HG03064 (cell line): ENCODE measurements around the gene TNFRSF4.
A peak's percentile ranks its signal among the peaks of the same experiment; 100 is the strongest.

ENCODE experiments used
- ATAC-seq: cut with Tn5 transposase; IDR thresholded peaks from one replicate; pipeline ENCODE4 v1.9.1; 2021; ENCODE audit warnings: low read depth; ENCODE audit not compliant: unreplicated experiment

Gene TNFRSF4

DNA sequence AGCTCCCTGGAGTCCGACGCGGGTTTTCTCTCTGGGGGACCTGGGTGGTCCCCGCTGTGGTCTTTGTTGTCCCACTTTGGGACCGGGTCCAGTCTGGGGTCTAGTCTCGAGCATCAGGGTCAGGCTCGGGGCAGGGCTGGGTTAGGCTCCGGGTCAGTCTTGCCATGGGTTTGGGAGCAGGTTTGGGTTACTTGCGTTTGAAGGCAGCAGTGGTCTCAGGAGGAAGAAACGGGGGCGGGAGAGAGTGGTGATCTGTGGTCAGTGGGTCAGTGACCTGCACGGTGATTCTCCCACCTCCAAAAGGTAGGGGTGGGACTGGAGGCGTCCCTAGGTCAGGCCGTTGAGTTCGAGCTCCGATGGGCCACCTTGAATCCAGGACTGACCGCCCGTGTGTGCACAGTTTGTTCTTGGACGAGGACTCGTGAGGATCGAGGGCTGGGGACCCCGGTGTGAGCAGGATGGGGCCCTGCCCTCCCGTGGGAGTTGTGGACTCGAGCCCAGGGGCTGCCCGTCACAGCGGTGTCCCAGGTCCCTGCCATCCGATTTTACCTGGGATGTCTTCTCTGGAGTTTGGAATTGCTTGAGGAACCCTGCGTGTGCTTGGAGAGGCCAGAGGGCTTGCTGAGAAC, 20.3 kb upstream of the TNFRSF4 start:
- no peak for ATAC-seq

DNA sequence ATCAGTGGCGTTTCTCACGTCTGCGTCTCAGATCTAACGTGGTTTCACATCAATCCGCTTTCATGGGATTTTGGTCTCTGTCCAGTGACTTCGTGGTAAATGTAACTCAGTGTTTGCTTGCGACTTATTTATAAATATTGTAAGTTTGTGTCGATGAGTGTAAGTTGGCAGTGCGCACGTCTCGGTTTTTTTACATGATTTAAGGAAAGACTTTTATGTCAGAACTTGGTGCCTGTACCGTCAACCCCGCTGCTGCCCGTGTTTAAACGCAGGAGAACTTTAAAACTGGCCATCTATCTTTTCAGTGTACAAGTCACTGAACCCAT, 19.6 kb upstream of the TNFRSF4 start:
- no peak for ATAC-seq

DNA sequence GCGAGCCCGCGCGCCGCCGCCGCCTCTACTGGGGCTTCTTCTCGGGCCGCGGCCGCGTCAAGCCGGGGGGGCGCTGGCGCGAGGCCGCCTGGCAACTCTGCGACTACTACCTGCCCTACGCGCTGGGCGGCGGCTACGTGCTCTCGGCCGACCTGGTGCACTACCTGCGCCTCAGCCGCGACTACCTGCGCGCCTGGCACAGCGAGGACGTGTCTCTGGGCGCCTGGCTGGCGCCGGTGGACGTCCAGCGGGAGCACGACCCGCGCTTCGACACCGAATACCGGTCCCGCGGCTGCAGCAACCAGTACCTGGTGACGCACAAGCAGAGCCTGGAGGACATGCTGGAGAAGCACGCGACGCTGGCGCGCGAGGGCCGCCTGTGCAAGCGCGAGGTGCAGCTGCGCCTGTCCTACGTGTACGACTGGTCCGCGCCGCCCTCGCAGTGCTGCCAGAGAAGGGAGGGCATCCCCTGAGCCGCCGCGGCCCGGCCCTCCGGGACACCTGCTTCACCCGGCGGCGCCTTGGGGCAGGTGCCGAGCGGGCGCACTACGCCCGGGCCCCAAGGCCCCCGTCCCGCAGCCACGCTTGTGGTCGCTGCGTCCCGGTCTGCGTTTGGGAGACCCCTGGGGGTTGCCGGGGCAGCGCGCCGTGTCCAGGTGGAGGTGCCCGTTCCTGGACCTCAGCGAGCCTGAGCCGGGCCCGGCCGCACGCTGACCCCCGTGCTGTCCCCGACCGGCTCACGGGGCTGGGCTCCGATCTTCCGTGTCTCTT, 19.0 kb upstream of the TNFRSF4 start:
- no peak for ATAC-seq

DNA sequence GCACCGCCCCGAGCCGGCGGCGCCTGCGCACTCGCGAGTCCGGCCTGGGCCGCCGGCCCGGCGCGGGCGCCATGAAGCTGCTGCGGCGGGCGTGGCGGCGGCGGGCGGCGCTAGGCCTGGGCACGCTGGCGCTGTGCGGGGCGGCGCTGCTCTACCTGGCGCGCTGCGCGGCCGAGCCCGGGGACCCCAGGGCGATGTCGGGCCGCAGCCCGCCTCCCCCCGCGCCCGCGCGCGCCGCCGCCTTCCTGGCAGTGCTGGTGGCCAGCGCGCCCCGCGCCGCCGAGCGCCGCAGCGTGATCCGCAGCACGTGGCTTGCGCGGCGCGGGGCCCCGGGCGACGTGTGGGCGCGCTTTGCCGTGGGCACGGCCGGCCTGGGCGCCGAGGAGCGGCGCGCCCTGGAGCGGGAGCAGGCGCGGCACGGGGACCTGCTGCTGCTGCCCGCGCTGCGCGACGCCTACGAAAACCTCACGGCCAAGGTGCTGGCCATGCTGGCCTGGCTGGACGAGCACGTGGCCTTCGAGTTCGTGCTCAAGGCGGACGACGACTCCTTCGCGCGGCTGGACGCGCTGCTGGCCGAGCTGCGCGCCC, 18.3 kb upstream of the TNFRSF4 start, which contains the start of gene B3GALT6:
TSS of gene B3GALT6 (plus strand) at position 30 of the 588 bp plus-strand sequence. CDS start at position 72, 42 bp downstream.
- ATAC-seq, result no peak

DNA sequence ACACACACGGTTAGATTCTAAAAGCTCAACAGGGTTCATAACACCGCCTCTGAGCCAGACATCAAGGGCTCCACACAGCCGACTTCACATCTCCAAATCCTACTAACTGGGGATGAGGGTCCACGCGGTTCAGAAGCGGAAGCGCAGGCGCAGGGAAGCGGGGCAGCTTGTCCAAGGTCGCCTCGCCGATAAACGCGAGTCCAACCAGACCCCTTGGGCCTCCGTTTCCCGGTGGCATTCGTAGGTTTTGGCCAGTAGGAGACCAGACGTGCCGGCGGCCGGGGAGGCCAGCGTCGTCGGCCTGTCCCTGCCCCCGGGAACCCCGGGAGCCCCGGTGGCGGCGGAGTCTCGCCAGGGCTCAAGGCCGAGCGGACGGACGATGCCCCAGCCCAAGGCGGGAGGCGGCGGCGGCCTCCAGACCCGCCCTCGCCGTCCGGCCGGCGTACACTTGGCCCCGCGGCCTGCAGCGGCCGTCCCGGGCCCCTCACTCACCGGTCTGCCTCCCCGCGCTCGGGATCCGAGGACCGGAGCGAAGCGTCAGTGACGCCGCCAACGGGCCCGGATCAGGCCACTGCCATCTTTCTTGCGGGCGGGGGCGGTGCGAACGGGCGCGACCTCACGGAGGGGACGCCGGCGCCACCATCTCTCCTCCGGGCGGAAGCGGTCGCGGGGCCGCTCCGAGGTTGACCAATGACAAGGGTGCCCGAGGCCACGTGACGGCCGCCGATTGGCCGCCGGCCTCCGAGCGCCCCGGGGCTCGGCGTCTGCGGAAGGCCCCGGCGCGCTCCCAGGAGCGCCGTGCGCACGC, 17.7 kb upstream of the TNFRSF4 start, which contains the start of gene SDF4:
TSS of gene SDF4 (minus strand) at position 602 of the 808 bp plus-strand sequence. CDS start 3,229 bp downstream, outside the sequence.
- peak; percentile 78 for ATAC-seq

DNA sequence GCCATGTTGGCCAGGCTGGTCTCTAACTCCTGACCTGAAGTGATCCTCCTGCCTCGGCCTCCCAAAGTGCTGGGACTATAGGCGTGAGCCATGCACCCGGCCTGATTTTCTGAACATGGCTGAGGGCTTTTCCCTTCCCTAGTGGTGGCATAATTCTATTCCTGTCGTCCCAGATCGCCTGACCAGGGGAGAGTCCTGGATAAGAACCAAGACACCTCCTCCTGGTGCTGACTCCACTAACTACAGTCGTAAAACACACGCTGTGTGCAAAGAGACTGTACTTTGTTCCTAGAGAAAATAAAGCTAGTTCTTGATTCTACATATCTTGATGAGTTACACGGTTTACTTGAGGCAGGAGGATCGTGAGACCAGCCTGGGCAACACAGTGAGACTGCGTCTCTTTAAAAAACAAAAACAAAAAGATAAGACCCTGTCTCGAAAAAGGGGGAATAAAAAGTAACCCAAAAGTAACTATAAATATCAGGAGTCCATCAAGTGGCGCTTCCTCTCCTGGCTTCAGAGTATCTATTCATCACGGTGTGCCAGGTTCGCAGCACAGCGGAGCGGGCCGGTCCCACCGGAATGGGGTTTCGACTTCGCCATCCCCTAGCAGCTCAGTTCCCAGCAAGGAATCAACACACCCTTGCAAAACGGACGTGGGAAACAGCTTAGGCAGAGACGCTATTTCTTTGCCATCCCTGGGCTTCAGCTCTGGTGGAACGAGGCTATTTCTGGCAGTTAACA, 16.9 kb upstream of the TNFRSF4 start:
- no peak for ATAC-seq

DNA sequence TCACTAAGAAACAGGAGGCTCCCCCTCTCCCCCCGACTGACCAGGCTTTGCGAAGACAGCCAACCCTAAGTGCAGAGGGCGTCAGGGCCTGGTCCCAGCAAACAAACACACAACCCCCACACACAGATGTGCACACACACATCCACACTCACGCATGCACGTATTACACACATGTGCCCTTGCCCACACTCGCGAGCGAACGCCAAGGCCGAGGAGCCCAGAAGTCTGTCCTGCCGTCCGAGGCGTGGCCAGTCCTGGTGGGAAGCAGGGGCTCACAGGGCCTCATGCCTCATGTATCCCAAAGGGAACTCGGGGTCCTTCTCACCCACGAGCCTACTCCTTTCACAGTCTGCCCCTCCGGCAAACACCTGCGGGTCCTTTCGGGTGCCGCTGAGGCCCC, 15.8 kb upstream of the TNFRSF4 start:
- no peak for ATAC-seq

DNA sequence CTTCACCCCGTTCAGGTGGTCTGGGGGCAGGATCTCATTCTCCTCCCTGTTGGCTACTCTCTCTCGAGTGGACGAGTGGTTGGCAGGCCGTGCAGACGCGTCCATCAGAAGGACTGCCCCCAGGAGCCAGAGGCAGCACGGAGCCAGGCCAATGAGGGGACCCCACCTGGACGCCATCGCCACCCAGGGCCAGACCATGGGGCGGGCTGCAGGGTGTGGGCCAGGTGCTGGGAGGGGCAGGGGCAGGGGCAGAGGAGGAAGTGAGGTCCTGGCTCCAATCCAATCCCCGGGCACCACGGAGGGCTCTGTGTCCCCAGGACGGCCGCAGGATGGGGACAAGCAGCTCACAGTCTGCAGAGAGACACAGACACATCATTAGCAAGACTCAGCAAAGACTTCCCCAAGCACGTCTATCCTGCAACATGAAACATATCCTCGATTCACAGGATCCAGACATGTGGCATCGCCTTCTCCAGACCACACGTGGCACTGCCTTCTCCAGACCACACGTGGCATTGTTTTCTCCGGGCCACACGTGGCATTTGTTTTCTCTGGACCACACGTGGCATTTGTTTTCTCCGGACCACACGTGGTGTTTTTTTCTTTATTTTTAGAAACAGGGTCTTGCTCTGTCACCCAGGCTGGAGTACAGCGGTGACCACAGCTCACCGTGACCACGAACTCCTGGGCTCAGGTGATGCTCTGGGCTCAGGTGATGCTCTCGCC, 14.8 kb upstream of the TNFRSF4 start:
- no peak for ATAC-seq

DNA sequence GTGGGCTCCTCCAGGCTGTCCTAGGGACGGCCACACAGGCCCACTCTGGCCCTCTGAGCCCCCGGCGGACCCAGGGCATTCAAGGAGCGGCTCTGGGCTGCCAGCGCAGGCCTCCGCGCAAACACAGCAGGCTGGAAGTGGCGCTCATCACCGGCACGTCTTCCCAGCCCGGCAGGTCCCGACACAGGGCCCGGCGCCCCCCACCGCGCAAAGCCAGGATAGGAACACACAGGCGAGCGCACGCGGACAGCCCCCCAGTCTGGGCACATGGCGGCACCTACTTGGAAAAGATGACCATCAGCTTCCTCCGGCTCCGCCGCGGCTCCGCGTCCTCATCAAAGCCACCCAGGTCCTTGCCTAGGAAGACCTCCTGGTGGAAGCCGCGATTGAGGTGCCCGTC, 14.2 kb upstream of the TNFRSF4 start:
- no peak for ATAC-seq

DNA sequence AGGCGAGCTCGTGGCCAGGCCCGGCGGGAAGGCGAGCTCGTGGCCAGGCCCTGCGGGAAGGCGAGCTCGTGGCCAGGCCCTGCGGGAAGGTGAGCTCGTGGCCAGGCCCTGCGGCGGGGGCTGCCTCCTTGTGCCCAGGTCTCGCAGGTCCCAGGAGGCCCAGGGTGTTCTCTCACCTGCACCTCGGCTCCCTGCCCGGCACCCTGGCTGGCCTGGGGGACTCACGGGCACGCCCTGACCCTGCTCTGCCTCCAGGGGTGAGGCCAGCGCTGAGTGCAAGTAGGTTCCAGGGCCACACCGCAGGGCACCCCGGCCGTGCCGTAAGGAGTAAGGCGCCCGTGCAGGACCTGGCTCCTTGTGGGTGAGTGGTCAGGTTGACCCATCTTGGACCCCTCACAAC, 13.4 kb upstream of the TNFRSF4 start:
- no peak for ATAC-seq

DNA sequence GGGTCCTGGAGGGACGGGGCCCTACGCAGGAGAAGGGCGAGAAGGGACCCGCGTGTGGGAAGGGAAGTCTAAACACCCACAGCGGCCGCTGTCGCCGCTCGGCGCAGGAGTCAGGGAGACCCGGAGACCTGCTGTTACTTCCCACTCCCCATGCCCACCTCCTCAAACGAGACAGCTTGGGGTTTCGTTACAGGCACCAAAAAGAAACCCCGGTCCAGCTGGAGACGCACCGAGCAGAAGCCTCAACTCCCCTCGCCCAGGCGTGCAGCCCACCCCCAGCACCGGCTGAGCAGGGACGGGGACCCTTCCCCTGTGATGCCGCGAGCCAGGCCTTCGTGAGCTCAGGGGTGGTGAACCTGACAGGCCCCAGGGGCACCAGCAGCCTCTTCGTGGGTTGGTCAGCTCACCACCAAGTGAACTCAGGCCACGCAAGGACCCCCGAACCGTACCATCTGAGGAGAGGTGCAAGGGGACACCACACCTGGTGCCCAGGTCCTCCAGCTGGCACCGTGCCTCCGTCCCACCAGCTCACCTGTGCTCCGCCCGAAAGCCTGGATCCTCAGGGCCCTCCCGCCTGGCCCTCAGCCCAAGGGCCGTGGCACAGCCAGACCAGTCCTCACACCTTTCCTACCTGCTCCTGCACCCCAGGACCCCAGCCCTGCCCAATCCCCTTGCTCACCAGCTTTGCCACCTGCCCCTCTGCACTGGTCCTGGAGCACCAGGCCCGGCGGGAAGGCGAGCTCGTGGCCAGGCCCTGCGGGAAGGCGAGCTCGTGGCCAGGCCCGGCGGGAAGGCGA, 12.8 kb upstream of the TNFRSF4 start:
- no peak for ATAC-seq

DNA sequence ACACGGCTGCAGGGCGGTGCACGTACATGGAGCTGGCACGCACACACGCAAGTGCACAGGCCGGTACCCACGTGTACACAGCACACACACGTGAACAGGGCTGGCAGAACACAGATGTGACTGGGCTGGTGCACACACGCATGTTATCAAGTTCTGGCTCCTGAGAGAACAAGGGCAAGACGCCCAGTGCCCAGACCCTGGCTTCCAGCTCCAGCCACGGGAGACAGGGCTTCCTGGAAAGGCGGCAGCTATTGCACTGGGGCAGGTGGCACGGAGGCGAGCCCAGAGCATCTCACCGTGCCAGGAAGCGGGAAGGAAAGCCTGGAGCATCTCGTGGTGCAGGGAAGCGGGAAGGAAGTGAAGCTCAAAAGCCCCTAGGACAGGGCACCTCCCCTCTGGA, 12.0 kb upstream of the TNFRSF4 start:
- no peak for ATAC-seq

DNA sequence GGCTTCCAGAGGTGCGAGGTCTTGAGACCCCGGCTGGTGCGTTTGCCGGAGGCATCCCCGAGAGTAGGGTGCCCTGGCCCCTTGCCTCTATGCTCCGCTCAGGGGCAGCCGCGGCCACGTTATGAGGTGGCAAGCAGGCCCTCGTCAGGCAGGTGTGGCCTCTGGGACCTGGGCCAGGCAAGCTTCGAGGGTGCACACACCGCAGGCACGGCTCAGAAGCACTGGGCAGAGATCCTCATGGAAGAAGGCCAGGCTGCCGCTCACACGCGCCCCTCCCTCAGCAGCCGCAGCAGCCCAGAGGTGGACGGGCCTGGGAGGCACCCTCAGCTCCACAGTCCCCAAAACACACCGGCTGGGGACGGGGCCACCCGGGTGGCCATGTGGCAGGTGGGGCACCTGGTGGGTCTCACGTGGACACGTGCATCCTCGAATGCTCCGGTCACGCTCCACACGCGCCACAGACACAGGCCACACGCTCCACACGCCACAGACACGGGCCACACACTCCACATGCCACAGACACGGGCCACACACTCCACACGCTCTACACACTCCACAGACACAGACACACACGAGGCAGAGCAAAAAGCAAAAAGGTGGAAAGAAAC, 11.4 kb upstream of the TNFRSF4 start:
- ATAC-seq, result no peak

DNA sequence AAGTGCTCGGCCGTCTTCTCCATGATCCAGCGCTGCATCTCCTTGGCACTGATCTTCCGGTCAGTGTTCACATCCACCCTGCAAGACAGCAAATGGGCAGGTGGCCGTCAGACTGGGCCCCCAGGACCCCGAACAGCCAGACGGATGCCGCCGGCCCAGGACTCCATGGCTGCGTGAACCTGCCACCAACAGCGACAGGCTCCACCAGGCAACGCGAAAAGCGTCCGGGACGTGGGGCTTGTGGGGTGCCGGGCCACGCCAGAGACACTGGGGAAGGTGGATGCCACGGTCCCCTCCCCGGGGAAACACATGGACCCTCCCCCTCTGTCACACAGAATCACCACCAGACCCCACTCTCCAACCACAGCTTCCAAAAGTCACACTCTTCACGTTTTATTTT, 9.9 kb upstream of the TNFRSF4 start:
- no peak for ATAC-seq

DNA sequence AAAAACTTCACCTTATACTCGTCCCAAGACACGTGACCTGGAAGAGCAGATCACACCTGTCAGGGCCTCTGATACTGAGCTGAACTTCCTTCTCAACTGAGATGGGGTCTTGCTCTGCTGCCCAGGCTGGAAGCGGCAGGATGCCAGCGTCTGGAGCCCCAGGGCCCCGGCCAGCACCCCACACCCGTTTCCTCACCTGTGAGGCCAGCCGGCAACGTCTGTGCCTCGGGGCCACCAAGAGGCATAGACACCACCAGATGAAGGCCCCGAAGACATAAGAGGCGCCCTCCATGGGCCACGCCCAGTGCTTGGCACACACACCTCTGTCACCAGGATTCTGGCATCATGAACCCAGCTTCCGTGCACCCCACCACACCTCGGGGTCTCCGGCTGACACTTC, 9.4 kb upstream of the TNFRSF4 start:
- ATAC-seq, result no peak

DNA sequence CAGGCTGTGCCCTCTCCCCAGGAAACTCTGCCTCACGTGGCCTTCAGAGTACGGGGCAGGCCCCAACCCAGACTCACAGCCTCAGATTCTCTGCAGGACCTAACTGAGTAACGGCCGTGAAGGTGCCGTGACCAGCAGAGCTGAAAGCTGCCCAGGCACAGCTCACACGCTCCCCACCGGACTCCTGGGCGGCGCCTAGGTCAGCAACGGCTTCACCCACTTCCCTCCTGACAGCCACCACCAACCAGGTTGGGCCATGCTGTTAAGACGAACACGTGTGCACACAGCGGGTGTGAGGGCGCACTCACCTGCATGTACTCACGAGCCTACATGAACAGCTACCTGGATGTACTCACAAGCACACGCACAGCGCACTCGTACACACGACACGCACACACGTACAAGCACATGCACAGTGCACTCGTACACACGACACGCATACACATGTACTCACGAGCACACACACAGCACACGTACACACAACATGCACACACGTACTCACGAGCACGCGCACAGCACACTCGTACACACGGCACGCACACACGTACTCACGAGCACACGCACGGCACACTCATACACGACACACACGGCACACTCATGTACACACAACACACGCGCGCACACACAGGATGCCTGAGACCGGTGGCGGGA, 8.7 kb upstream of the TNFRSF4 start:
- no peak for ATAC-seq

DNA sequence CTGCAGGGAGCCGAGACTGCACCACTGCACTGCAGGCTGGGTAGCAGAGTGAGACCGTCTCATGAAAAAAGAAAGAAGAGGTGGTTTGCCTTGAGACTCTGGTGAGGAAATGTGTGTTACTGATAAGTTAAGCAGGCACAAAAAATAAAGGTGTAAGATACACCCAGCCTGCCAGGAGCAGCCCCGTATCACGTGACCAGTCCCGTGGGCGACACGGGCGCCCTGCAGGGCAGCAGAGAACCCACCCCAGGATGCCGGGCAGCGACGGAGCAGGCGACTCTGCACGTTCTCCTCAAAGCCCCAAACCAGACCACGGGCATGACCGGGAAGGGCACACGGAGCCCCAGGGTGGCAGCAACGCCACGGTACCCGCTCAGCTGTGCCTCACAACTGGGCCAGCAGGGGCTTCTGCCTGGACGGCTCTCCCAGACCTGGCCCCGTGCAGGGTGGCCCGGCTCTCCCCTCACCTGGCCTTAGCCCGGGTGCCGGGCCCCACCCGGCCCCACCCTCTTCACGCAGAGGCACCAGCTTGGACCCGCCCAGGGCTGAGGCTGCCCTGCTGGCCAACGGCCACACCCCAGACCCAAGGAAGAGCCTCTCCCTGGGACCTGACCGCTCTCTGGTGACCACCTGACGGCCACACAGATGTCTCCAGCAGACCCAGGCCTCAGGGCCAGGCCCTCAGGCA, 8.1 kb upstream of the TNFRSF4 start:
- no peak for ATAC-seq
